Limb (tissue), 2 donors: ENCODE data around the gene PLXNA2.

Source experiments
- DNase-seq, 2 donors: peaks; one replicate each; pipeline ENCODE4 v3.0.0-alpha.2; 2016; ENCODE audit errors: extremely low spot score in 2 of 2

The PLXNA2 gene

GRCh38 chr1:208183977-208184911 lies 59.9 kb downstream of the PLXNA2 start:
- no peak for DNase-seq

DNA sequence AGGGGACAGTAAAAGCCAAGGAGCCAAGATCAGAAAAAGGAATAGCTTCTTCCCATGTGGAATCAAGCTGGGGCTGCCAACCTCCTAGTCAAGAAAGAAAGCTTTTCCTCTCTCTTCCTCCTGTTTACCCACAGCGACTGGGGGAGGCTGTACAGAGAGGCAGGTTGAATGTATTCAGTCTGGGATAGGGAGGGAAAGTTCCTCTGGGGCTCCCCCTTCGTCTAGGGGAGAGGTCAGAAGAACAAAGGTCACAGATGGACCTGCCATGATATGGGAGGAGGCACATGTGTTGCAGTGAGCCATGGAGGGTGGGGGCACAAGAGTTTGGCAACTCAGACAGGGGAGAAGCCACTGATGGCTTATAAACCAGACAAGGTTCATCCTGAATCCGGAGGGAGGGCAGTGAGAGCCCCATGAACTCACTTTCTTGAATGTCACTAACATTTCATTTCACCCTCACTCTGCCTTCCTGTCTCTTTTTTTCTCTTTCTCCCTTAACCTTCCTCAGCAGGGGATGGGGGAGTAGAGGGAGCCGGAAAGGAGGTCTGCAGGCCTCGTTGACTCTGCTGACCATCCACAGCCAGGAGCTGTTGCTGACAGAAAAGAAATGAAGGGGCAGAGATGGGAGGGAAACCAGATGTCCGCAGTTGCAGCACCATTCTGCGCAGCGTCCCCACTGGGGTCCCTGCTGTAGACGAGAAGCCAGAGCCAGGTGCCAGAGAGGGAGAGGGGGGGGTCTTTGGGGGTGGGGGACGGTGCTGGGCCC lies 61.1 kb downstream of the PLXNA2 start:
- no peak for DNase-seq

DNA sequence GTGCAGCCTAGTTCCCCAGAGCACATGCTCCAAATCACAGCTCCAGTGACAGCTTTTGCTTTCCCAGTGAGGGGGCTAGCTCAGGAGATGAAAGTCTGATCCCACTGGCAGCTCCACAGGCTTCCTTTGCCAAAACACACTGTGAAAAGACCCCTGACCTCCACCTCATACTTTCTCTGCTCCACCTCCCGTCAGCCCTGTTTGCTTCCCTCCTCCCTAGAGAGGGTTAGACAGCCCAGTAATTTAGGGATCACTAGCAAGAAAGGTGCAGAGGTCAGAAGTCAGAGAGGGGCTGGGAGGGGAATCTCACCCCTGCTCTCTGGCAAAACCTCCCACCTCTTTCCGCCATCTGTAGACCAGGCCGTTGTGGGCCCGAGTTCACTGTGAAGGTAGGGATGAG lies 62.8 kb downstream of the PLXNA2 start:
- no peak for DNase-seq

DNA sequence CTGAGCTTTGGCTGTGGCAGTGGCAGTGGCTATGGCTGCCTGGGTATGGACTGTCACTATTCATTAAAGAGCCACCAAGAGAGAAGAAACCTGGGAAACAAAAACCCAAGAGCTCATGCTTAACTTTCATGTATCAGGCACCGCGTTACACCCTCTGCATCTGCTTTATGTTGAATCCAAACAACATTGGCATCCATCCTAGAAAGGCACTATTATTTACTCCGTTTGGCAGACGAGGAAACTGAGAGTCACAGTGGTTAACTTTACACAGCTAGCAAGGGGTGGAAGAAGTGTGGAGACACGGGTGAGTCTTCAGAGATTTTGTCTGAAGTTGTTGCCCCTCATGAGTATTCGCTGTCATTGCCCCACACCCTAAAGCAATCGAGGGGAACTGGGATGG lies 63.8 kb downstream of the PLXNA2 start:
- no peak for DNase-seq

GRCh38 chr1:208179961-208180409 lies 64.2 kb downstream of the PLXNA2 start:
- peak in 1 of 2 donors; percentile 51 for DNase-seq

DNA sequence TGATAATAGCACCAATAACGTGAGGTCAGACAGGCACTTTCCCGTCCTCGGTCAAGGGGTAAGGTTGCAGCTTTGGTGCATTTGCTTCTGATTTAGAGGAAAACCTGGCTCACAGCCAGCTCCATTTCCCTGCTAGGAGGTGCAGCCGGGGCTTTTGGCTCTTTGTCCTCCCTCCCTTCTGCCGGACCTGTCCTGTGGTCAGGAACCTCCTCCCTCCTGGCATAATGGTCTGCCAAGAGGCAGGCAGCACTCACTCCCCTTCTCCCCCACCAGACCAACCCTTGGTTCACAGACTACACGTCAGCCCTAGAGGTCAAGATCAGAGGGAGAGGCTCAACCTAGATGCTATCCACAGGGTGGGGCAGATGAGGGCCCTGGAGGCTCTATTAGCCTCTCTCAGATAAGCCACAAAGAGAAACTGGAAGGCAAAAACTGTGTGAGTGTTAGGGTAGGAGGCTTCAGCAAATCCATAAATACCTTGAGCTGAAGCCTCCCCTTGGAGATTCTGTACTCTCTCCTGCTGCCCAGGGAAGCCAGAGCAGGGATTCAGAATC lies 64.8 kb downstream of the PLXNA2 start:
- DNase-seq: peak in 1 of 2 donors; percentile 48

DNA sequence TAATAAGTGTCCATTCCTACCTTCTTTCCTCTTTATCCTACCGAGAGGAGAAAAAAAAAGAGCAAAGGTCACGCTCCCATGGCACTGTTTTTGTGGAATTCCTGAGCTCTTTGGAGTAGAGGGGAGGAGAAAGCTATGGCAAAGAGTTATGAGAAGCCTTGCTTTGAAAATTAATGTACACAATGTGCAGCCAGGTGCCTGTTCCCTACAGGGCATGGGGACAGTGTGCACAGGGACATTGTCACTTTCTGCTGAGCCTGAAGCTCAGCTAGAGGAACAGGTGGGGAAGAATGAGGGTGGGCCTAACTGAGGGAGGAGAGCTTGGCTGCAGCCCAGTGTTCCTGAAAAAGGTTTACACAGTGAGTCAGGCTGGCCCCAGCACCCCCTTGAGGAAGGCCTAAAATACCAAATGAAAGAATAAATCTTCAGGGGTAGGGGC lies 66.1 kb downstream of the PLXNA2 start:
- DNase-seq: no peak

DNA sequence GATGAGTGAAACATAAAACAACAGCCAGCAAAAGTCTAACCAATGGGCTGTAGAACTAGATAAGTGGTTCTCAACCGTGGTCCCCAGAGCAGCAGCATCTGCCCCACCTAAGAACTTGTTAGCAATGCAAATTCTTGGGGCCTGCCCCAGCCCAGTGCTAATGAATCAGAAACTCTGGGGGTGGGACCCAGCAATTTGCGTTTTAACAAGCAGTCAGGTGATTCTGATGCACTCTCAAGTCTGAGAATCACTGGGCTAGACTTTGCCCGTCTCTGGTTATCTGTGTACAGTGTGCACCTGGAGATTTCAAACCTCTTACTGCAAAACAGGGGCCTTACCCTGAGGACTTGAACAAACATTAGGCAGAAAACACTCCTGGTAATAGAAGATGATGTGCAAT lies 66.5 kb downstream of the PLXNA2 start:
- no peak for DNase-seq

GRCh38 chr1:208176649-208177048 lies 67.5 kb downstream of the PLXNA2 start:
- no peak for DNase-seq

DNA sequence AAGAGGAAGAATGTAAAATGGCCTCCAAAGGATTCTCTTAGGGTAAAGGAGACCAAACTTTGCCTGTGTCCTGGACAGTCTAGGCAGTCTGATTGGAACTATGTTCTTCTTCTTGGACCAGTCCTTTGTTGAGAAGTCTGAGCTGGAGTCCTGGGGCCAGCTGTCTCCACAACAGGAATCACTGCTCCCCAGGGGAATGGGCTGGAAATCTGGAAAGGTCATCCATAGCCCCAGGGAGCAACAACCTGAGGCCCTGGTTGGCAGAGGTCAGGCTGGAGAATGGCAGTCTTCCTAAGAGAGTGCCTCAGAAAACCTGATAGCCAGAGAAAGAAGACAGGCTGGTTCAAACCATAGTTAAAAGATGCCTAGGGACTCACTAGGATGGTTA lies 68.7 kb downstream of the PLXNA2 start:
- no peak for DNase-seq

GRCh38 chr1:208174731-208175507 lies 69.3 kb downstream of the PLXNA2 start:
- no peak for DNase-seq

GRCh38 chr1:208174200-208174599 lies 70.0 kb downstream of the PLXNA2 start:
- DNase-seq: no peak

GRCh38 chr1:208173749-208174148 lies 70.4 kb downstream of the PLXNA2 start:
- no peak for DNase-seq

- no peak for DNase-seq
Measured at GRCh38 chr1:208172423-208173145, 71.6 kb downstream of the PLXNA2 start.

GRCh38 chr1:208171616-208172422 lies 72.4 kb downstream of the PLXNA2 start:
- DNase-seq: no peak

GRCh38 chr1:208170252-208170651 lies 73.9 kb downstream of the PLXNA2 start:
- peak in 1 of 2 donors; percentile 72 for DNase-seq

GRCh38 chr1:208169081-208169879 lies 74.9 kb downstream of the PLXNA2 start:
- DNase-seq: no peak

- DNase-seq: no peak
Measured at GRCh38 chr1:208167261-208167869, 76.8 kb downstream of the PLXNA2 start.
